ENCODE results near the gene ASTN1.
A peak's percentile ranks its signal among the peaks of the same experiment; 100 is the strongest.

Gene ASTN1

DNA sequence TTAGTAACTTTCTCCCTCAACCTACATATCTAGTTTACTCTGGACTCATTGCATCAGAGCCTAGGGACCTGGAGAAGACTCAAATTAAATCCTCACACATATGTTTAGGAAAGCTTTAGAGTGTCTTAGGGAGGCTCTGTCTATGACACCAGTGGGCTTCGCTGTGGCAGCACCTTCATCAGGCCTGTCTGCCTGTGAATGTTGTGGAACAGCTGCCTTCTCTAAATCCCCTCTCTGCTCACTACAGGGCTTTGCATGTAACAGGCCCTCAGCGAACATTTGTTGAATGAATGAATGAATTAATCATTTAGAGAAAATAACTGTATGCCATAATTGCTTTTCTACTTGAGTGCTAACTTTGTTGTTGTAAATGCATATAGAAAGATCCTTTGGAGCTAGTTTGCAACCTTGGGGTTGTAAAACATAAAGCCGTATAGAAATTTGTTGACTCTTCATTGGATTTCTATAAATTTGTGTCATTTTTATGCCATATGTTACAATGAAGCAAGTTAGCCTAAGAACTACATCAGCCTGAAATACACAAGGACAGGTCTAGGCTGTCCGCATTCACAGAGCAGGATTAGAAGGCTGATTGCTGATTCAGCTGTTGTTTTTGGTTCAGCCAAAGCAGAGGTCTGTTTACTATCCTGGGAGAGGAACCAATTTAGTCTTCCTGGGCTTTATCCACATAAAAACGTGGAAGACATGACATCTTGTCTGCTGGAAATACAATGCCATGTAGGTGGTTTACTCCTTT is 238.0 kb downstream of the ASTN1 start:
- DNase-seq (ENCODE audit: low spot score), result no peak

DNA sequence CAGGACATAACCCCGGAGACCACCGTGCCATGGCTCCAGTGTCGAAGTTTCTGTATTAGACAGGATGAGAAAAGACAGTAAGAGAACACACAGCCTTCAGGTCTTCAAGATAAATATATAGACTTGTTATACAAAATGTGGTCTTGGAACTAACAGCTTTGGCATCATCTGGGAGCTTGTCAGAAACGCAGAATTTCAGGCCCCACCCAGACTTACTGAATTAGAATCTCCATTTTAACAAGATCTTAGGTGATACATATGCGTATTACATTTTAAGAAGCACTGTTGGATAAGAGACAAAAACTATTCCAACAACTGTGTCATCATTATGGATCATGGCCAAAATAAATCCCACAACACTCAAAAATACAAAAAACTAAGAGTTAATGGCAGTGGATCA is 239.3 kb downstream of the ASTN1 start:
- DNase-seq (ENCODE audit: low spot score), result no peak

DNA sequence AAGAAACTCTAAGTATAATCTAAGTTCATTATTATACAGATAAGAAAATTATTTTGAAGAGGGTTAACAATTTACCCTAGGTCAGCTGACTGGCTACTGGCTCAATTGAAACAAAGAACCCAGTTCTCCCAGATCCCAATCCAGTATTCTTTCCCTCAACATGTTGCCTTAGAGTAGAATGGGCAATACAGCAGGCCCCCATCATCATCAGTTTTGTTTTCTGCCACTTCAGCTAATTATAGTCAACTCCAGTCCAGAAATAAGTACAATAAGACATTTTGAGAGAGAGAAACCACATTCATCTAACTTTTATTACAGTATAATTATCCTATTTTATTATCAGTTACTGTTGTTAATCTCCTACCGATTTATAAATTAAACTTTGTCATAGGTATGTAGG is 241.2 kb downstream of the ASTN1 start:
- no peak for DNase-seq (ENCODE audit: low spot score)

DNA sequence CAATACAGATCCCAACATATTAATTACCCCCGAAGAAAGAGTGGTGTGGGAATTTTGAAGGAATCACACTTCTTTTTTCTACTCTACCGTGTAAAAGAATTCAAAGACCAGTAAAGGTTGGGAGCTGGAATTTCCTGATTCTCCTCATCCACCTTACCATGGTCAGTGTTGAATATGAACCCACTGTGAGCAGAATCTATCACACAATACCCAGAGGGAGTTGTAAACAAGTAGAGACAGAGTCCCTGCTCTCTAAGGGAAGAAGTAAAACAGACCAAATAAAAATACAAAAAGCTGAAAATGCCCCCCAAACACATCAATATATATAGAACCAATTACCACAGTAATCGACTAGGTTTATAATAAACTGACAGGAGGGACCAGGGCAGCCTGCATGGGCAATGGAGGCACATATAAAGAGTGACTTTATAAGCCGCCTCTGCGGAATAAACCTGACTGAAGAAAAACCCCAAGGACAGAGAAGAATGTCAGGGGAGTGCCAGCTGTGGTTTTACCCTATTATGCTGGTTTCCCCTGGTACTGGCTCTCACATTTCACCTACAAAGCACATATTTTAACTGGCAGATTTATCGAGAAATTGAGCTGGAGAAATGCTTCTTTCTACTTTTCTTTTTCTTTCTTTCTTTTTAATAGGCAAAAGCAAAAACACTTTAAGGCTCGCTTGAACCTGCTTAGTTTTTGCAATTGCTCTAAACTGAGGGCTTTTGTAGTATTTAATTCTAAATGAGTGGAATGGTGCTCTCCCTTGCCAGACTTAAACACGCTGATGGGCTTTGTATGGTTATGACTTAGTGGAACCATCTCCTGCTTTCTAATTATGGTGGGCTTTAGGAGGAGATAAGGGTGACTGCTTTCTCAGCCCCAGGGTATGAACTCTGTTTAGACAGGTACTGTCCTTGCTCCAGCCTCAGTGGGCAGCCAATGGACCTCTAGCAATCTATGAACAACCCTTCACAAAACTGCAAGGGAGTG is 244.8 kb downstream of the ASTN1 start:
- DNase-seq (ENCODE audit: low spot score), result no peak

DNA sequence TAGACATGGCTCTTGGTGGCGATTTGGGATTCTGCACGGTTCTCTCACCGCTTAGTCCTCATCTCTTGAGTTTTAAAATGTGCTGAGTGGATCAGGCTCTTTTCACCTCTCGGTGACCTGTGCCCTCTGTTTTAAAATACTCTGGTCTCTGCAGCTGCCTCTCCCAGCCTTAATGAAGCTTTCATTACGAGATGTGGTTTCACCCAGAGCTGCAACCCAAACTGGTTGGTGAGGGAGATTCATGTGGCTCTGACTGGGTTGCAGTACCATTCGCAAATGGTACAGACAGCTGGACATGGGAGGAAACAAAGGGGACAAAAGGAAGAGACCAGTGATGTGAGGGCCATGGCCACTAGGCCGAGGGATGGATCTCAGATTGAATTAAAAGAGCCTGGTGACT is 258.9 kb downstream of the ASTN1 start:
- DNase-seq (ENCODE audit: low spot score), result no peak

DNA sequence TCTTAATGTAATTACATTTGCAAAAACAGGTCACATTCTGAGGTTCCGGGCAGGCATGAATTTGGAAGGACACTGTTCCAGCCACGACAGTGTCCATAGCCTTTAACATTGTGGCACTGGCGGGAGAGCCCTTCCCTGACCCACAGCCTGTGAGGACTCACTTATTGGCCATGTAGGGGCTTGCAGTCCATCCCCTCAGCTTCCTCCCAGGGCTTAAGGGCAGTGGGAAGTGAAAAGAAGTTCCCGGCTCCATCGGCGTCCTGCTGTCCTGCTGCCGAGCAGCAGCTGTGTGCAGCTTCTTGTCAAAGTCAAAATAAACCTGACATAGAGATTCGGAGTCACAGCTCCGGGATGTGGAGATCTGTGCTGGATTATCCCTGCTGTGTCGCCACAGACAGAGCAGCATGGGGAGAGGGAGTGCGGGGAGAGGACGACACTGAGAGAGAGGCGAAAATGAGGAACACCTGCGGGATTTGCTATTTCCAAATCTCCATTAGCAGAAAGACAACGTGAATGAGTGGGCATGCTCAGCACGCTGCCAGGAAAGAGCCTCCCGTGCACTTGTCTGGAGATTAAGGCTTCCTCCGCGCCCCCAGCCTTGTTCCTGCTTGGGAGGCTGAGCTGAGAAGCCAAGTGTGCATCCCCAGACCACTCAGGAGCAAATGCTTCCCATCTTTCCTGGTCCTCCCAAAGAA is 260.3 kb downstream of the ASTN1 start:
- DNase-seq (ENCODE audit: low spot score), result no peak

DNA sequence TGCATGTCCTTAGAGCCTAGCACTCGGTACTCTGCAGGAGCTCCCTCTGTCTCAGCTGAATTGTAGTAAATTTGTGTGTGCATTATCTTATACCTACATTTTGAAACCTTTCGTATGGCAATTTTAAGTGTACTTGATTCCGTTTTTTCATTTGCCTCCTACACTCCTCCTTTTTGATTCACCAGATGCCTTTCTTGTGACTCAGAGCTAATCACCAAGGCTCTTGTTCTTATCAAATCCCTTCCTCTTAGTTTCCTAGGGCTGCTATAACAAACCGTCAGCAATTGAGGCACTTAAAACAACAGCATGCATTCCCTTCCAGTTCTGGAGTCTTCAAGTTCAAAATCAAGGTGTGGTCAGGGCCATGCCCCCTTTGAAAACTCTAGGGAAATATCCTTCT is 261.0 kb downstream of the ASTN1 start:
- DNase-seq (ENCODE audit: low spot score), result no peak

DNA sequence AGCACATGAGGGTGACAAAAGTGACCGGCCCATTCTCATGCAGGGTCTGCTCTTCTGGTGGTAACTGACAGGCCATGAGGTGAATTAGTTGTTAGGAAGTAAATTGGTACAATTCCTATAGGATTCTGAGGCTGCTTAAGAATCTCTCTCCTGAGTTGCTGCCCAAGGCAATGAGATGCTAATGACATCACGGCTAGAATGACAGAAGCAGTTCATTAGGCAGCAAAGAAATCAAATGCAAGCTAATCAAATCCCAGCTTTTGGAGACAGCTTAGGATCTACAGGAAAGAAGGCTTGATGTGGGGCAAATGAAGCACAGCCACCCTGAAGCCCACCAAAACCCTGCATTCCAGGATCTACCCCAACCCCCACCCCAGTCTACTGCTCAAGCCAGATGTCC is 265.2 kb downstream of the ASTN1 start:
- no peak for DNase-seq (ENCODE audit: low spot score)

DNA sequence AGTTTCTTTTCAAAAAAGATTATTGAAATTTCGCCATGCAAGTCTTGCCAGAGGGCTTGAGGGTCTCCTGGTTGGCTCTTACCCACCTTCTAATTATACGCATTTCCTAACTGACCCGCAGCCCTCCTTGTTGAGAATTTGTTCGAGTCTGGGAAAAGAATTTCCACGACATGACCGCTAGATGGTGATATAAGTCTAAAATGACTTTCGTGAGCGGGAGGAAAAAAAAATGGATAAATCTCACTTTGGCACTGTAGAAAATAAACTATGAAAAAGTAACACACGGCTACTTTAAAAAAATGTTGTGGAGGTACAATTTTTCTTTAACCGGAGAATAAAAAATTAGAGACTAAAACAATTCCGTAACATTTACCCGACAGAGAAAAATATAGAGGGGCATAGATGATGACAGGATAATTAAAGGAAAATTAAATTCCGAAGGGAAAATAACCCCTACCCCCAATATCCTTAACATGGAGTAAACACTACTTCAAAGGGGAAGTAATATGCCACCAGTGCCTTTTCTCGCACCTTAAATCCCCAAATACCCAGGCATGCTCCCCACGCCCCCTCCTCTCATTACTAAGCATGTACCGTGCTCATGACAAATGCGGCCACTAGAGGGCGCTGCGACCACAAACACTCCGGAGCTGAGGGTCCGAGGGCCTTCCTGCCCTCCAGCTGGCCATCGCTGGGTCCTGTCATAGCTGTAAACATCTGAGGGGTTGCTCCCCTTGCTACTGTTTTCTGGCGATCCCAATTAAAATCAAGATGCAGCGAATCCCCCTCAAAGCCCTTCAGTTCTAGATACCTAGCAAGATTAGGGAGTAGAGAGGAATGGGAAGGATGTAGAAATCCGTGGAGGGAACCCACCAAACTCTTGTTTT is 266.9 kb downstream of the ASTN1 start:
- peak; percentile 72 for DNase-seq (ENCODE audit: low spot score)

DNA sequence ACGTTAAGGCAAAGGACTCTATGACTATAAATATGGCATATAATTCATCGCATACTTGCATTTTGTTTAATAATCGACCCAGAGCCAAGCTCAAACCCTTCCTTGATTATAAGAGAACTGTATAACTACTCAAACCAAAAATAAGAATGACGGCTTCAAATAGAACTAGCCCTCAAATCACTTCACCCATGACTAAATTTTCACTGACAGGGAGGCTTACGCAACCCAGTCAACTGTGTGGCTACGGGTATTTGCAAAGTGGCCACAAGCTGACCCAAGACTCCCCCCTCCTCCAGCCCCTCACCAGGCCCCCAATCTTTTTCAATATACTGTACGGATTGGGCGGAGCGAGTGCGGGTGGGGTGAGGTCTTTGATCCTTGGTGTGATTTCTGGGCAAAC is 268.3 kb downstream of the ASTN1 start:
- no peak for DNase-seq (ENCODE audit: low spot score)

DNA sequence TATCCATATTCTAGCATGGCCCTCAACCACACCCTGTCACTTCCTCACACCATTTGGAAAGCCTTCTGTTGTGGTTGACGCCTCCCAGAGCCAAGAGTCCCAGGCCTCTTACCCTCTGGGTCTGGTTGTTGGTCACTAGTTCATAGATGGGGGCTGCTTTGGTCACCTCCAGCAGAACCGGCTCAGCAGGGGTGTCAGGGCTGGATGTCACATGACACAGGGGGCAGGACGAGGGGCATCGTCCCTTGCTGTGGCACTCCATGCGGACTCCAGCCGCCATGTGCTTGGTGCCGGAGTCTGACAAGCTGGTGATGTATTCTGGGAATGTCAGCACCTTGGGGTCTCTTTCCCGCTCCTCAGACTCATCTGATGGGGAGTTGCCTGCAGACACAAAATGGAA is 270.1 kb downstream of the ASTN1 start:
- no peak for DNase-seq (ENCODE audit: low spot score)

DNA sequence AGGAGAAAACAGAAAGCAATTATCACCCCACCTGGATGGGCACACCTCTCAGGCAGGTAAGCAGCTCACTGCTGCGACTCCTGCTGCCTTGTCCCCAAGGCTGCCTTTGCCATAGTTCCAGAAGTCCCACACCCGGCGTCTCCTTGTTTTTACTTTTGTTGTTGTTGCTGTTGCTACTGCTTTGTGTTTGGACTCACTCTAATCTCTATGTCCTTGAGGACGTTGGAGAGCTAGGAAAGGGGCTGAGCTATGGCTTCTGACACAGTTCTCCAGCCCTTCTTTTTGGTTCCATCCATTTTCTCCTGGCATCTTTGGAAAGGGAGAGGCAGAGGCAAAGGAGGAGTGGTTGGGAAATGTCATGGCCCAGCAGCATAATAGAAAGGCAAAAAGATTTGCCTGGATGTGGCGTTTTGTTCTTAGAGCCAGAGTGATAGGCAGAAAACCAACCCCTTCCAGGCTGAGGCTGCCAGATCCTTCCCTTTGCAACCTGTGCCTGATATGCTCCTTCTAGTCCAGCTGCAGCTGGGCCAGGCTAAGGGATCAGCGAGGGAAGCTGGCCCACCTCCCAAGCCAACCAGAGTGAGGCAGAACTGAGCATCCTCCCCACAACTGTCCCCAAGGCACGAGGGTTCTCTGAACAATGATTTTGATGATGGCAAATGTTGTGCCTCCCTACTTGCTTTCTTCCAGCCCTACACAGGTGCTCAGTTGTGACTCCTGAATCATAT is 270.7 kb downstream of the ASTN1 start:
- no peak for DNase-seq (ENCODE audit: low spot score)

DNA sequence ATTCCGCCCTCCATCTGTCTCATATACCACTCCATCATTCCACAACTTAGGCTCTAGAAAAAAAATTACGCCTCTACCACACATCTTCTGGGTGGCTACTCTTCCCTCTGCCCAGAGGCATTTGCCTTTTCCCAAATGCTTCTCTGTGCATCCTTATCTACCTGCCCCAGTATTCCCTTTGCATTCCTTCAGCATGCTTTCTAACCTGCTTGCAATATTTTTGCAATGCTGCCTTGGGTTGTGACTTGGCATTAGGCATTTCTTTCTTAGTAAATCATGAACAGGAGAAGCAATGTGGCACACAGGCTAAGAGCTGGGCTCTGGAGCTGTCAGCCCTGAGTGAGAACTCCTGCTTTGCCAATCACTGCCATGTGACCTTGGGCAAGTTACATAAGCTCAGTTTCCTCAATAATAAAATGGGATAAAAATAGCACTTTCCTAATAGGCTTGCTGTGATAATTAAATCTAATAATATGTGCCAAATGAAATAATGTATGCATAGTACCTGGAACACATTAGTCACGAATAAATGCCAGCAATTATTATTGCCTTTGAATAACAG is 276.0 kb downstream of the ASTN1 start:
- DNase-seq (ENCODE audit: low spot score), result no peak

DNA sequence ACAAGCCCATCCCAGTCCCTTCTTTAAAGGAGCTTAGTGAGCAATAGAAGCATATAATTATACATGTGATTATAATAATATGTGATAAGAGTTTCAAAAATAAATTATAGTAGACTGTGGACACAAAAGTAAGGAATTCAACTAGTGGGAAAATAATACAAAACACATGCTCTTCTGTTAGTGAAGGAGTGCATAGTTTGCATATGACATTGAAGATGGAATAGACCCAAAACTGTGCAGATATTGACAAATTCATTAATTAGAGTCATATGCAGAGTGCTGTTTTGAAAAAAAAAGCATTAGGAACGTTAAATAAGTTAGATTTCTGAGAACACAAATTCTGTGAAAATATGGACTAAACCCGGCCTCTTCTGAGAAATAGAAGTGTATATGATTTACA is 278.8 kb downstream of the ASTN1 start:
- DNase-seq (ENCODE audit: low spot score), result no peak

DNA sequence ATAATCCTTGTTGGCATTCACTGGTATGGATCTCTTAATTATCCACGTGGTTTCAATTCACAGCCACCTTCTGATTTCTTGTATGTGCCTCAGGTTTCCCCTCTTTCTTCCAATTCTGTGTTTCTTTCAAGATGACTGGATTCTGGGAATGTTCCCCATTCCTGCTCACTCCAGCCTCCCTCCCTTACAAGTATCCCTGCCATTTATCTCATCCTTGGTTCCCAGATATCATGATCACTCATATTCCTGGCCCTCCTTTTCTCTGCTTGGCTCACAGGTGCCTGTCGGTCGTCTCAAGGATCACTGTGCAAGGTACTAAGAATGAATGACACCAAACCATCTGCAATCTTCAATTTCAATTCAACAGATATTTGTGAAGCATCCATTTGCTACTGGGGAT is 279.2 kb downstream of the ASTN1 start:
- no peak for DNase-seq (ENCODE audit: low spot score)

DNA sequence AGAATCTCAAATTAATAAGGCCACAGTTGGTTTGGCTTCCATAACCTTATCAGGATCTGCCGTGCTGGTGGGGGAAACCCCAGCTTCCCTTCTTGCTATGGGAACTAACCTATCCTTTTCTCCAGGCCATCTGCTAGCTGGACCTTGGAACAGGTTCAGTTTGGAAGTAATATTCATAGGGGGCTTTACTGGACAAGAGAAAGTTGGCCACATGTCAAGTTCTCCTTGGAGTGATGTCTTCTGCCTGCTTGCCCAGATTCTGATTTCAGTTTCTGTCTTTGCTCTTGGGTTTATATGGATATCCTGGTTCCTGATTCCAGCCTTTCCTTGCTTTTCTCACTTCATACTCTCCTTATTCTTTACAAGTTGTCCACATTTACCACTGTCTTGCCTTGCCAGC is 279.6 kb downstream of the ASTN1 start:
- no peak for DNase-seq (ENCODE audit: low spot score)

DNA sequence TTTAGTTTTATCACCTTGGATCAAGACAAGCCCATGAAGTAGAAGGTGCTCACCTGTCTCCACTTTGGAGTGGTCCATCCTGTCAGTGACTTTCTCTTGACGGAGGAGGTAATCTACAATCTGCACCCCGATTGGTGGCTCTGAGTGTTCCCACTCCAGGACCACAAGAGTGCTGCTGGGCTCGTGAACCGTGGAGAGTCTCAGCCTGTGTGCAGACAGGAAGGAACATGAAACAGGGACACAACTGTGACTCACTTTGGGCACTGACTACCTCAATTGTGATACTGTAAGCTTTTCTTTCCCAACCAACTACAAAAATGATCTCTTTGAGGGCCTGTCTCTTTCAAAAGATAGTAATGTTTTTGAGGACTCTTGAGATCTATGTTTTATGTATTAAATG is 280.2 kb downstream of the ASTN1 start:
- DNase-seq (ENCODE audit: low spot score), result no peak

DNA sequence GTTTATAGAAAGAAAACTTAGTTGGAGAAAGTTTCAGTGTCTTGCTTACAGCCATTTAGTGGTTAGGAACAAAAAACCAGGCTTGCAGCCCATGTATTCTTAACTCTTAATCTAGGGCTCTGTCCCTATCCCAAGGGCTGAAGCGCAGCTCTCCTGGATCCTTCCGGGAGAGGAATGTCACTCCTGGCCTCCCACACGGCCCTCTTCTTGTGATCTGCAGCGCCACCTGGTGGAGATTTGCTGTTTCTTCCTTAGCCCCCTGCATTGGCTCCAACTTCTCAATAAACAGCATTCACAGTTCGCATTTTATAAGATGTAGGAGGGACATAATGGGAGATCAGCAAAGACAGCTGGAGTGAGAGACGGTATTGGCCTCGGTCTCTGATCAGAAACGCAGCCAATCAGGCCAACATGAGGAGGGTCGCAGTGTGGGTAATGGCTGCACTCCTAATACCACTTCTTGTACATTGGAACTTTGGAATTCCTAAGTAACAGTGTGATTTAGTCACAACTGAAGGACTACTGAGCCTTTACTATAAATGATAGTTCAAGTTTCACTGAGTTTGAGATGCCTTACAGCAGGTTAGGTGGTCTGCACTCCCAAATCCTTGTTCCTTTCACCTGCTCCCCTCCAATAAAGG is 283.4 kb downstream of the ASTN1 start:
- peak; percentile 72 for DNase-seq (ENCODE audit: low spot score)

DNA sequence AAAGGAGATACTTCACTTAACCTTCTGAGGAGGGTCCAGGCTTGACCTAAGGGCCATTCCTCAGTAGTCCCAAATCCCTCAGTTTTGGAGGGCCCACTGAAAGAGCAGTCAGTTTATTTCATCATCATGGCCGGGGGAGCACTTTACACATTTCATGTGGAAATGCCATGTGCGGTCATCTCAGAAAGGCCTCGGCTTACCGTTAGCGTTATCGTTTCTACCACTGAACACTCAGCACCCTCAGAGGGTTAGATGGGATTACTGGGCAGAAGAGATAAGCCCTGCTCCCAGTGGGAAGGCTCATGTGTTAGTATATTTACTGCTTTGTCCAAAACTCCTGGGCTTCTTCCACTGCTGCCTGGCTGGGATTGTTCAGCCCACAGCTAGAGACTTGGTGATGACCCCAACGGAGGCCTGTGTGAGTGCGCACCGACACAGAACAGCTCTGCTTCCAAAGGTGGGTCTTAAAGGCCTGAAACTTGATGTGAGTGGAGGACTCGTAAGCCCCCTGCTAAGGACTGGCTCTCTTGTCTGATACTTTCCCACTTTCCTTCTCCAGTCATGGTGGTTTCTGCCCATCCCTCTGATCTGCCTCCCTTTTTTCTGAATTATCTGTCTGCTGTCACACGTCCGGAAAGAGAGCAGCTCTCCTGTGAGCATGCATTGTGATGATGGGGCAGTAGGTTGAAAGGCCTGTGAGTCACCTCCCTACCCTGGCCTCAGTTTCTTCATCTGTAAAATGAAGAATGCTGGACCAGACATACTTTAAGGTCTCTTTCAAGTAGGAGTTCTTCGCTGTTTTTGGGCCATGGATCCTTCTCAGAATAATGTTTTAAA is 284.5 kb downstream of the ASTN1 start:
- no peak for DNase-seq (ENCODE audit: low spot score)

Measured in pons (tissue), 1 donor.